PC-3 (cell line): ENCODE results near the gene SERPINF2. TPM values are rescaled to one million over a fixed set of nuclear protein-coding genes. Genes with fewer than 3 reads are reported as not detected.
A peak's percentile ranks its signal among the peaks of the same experiment; 100 is the strongest.

Source experiments
- ATAC-seq: fragments of 200-7000 bp; cut with Tn5 transposase; 2 replicates; pipeline ENCODE4 v1.9.1; 2020; ENCODE audit warnings: mild to moderate bottlenecking, moderate library complexity
- BruUV-seq: library from RNA; stranded (reverse); fragments of 400-500 nt; replicated peaks from 2 replicates; lab custom pipeline; 2021; lab: Mats Ljungman, UMichigan
- CTCF ChIA-PET: fragments of 300-600 bp; sonication (Branson Sonifier 250); formaldehyde crosslinking; loops from one replicate; lab custom pipeline; 2022; ENCODE audit warnings: antibody characterized with exemption; lab: Charles Lee
- POLR2A ChIA-PET: fragments of 300-600 bp; sonication (Branson Sonifier 250); formaldehyde crosslinking; loops from one replicate; lab custom pipeline; 2022; ENCODE audit warnings: antibody characterized with exemption; ENCODE audit not compliant: unreplicated experiment; lab: Charles Lee
- DNase-seq: peaks from one replicate; pipeline ENCODE4 v3.0.0-alpha.2; 2015
- H2AFZ ChIP-seq: fragments of 300-600 bp; sonication (generic); 2 replicates; pipeline ENCODE4 v1.6.0; 2016; ENCODE audit warnings: antibody characterized with exemption, low read length
- H3F3A ChIP-seq: fragments of 300-600 bp; sonication (generic); one replicate; pipeline ENCODE4 v1.6.0; 2017; ENCODE audit warnings: antibody characterized with exemption, low read length, control low read depth, mild to moderate bottlenecking; ENCODE audit not compliant: unreplicated experiment
- H3K27ac ChIP-seq: fragments of 300-600 bp; sonication (generic); 2 replicates; pipeline ENCODE4 v1.5.1; 2016; ENCODE audit warnings: mild to moderate bottlenecking, low read length
- H3K27me3 ChIP-seq: fragments of 300-600 bp; sonication (generic); 2 replicates; pipeline ENCODE4 v1.6.1; 2016; ENCODE audit warnings: low read length, mixed read lengths
- H3K36me3 ChIP-seq: fragments of 300-600 bp; sonication (generic); 2 replicates; pipeline ENCODE4 v1.6.1; 2016; ENCODE audit warnings: low read depth, mixed run types, low read length, mixed read lengths
- H3K4me1 ChIP-seq: fragments of 300-600 bp; sonication (generic); 2 replicates; pipeline ENCODE4 v1.5.1; 2016; ENCODE audit warnings: low read length; ENCODE audit not compliant: insufficient read depth
- H3K4me2 ChIP-seq: fragments of 300-600 bp; sonication (generic); 2 replicates; pipeline ENCODE4 v1.6.0; 2016; ENCODE audit warnings: low read length
- H3K4me3 ChIP-seq: fragments of 300-600 bp; sonication (generic); 2 replicates; pipeline ENCODE4 v1.5.1; 2016; ENCODE audit warnings: mild to moderate bottlenecking, low read length, mixed read lengths
- H3K79me2 ChIP-seq: fragments of 300-600 bp; sonication (generic); 2 replicates; pipeline ENCODE4 v1.6.1; 2017; ENCODE audit warnings: low read length, mixed read lengths
- H3K9ac ChIP-seq: fragments of 300-600 bp; sonication (generic); 2 replicates; pipeline ENCODE4 v1.6.0; 2016; ENCODE audit warnings: mild to moderate bottlenecking, low read length
- H3K9me2 ChIP-seq: fragments of 300-600 bp; sonication (generic); replicated peaks from 2 replicates; pipeline ENCODE4 v1.6.1; 2016; ENCODE audit warnings: mixed run types, low read length, mixed read lengths
- H3K9me3 ChIP-seq: fragments of 300-600 bp; sonication (generic); 2 replicates; pipeline ENCODE4 v1.6.1; 2016; ENCODE audit warnings: low read length, mixed read lengths
- H4K20me1 ChIP-seq: fragments of 300-600 bp; sonication (generic); 2 replicates; pipeline ENCODE4 v1.6.1; 2016; ENCODE audit warnings: low read length, mixed read lengths
- CTCF ChIP-seq: fragments of 300-600 bp; sonication (generic); conservative IDR thresholded peaks from 2 replicates; pipeline ENCODE4 v1.5.1; 2017; ENCODE audit warnings: antibody characterized with exemption, low read depth, mild to moderate bottlenecking, low read length
- EZH2 ChIP-seq: fragments of 300-600 bp; sonication (generic); IDR thresholded peaks from one replicate; pipeline ENCODE4 v1.6.1; 2017; ENCODE audit warnings: antibody characterized with exemption, mild to moderate bottlenecking, low read length; ENCODE audit not compliant: unreplicated experiment
- EZH2phosphoT487 ChIP-seq: fragments of 300-600 bp; sonication (generic); IDR thresholded peaks from 2 replicates; pipeline ENCODE4 v1.6.1; 2018; ENCODE audit warnings: mild to moderate bottlenecking, antibody characterized with exemption, low read length, borderline replicate concordance
- intact Hi-C: fragments of 100-400 bp; cut with micrococcal nuclease; formaldehyde crosslinking; loops from 2 replicates; pipeline ENCODE4 v1.9.0; 2023
- total RNA-seq: library from RNA; depleted of rRNA; stranded (reverse); fragments of >200 nt; gene quantifications from 2 replicates; pipeline ENCODE4 v1.2.3, GENCODE V29; 2014

Gene SERPINF2
- total RNA-seq, 1 experiment from 2014 or later, result 2.5 TPM

- intact Hi-C loops, result loop anchor here (2.0 kb wide), 1 partner anchor 26 kb away; the partner anchor contains the start of gene PRPF8
- ATAC-seq (no peak; the same call in 1 of the 2 replicates), DNase-seq (peak; percentile 28)
- Histone ChIP-seq H3K27me3 (no peaks in the 10 kb centered on the region), H4K20me1 (peaks cover 35% of the 10 kb centered on the region), H3K4me1 (peaks cover 33% of the 10 kb centered on the region), H3K27ac (peak overlapping the region; percentile 57), H3K9me3 (no peaks in the 10 kb centered on the region), H3K79me2 (peaks cover 46% of the 10 kb centered on the region), H3K9ac (peak overlapping the region; percentile 63), H3K36me3 (peaks cover 21% of the 10 kb centered on the region), H3K9me2 (no peaks in the 10 kb centered on the region), H2AFZ (no peak overlapping the region), H3K4me3 (peak overlapping the region; percentile 70), H3F3A (peaks cover 13% of the 10 kb centered on the region), H3K4me2 (peak overlapping the region; percentile 93)
- CTCF ChIA-PET, result no interaction called here
- POLR2A ChIA-PET, result interaction anchor here (0.5 kb wide), 1 partner anchor 13 kb away, joined by 7 read pairs; no protein-coding TSS in a partner anchor
- BruUV-seq, result no TSS peak
- TF ChIP-seq CTCF, result no peak
- TF ChIP-seq EZH2phosphoT487, result no peak
- no peak for TF ChIP-seq EZH2
Measured at GRCh38 chr17:1710807-1711553, 31.7 kb upstream of the SERPINF2 start.

GRCh38 chr17:1711804-1712203 lies 30.9 kb upstream of the SERPINF2 start:
- Histone ChIP-seq H3K27ac (peak overlapping the region; percentile 57; the same call in 1 of the 2 replicates), H3K9ac (no peak overlapping the region), H3K4me1 (peaks cover 33% of the 10 kb centered on the region), H3K27me3 (no peaks in the 10 kb centered on the region), H3K9me2 (no peaks in the 10 kb centered on the region), H3K79me2 (peaks cover 46% of the 10 kb centered on the region), H3K4me2 (peak overlapping the region; percentile 93; the same call in 1 of the 2 replicates), H3K9me3 (no peaks in the 10 kb centered on the region), H4K20me1 (peaks cover 35% of the 10 kb centered on the region), H3K4me3 (no peak overlapping the region), H2AFZ (no peak overlapping the region), H3K36me3 (peaks cover 21% of the 10 kb centered on the region), H3F3A (peaks cover 13% of the 10 kb centered on the region)
- BruUV-seq, result no TSS peak
- TF ChIP-seq EZH2, result no peak
- no peak for TF ChIP-seq EZH2phosphoT487
- TF ChIP-seq CTCF, result no peak
- no peak for DNase-seq
- ChIA-PET CTCF (no interaction called here), POLR2A (no interaction called here)
- no peak for ATAC-seq
- intact Hi-C loops, result loop anchor here (2.0 kb wide), 1 partner anchor 27 kb away; the partner anchor contains the start of gene PRPF8

- peaks cover 21% of the 10 kb centered on the region for H3K36me3 ChIP-seq
- DNase-seq (no peak), ATAC-seq (no peak)
- H3K9me2 ChIP-seq, result no peaks in the 10 kb centered on the region
- peaks cover 46% of the 10 kb centered on the region for H3K79me2 ChIP-seq
- intact Hi-C loops, result no loop called here
- peaks cover 33% of the 10 kb centered on the region for H3K4me1 ChIP-seq
- no peaks in the 10 kb centered on the region for H3K27me3 ChIP-seq
- TF ChIP-seq EZH2phosphoT487 (no peak), EZH2 (no peak), CTCF (no peak)
- no TSS peak for BruUV-seq
- H3K4me3 ChIP-seq, result no peak overlapping the region
- ChIA-PET POLR2A (no interaction called here), CTCF (no interaction called here)
- H3K4me2 ChIP-seq, result peak overlapping the region; percentile 100; the same call in 1 of the 2 replicates
- H3K27ac ChIP-seq, result no peak overlapping the region
- no peaks in the 10 kb centered on the region for H3K9me3 ChIP-seq
- H3F3A ChIP-seq, result peaks cover 13% of the 10 kb centered on the region
- no peak overlapping the region for H3K9ac ChIP-seq
- peaks cover 35% of the 10 kb centered on the region for H4K20me1 ChIP-seq
- H2AFZ ChIP-seq, result no peak overlapping the region
Measured at GRCh38 chr17:1712271-1712670, 30.4 kb upstream of the SERPINF2 start.
